HepG2 (cell line): ENCODE measurements around the gene SERPINB1.

ENCODE experiments used
- EHMT2 ChIP-seq: fragments of 200-600 bp; sonication (generic); IDR thresholded peaks from 2 replicates; pipeline ENCODE4 v1.7.0; 2017; ENCODE audit warnings: antibody characterized with exemption, low read depth, low read length, borderline replicate concordance
- ELF1 ChIP-seq: sonication (generic); formaldehyde crosslinking; IDR thresholded peaks from 2 replicates; pipeline ENCODE4 v1.4.0; 2020; ENCODE audit warnings: missing genetic modification reagents
- NBN ChIP-seq: fragments of 450-650 bp; conservative IDR thresholded peaks from 2 replicates; pipeline ENCODE4 v1.6.1; 2017
- ZNF263 ChIP-seq: sonication (generic); formaldehyde crosslinking; IDR thresholded peaks from 2 replicates; pipeline ENCODE4 v1.4.0; 2020; ENCODE audit warnings: missing genetic modification reagents
- TF ChIP-seq, protein P1 (sequence below), 2 experiments: sonication (generic) in 1 of 2; formaldehyde crosslinking in 1 of 2; IDR thresholded peaks; 2 replicates each; pipeline versions ENCODE4 v1.5.1 to v1.6.1; 2011 to 2020; ENCODE audit warnings: borderline replicate concordance in 1 of 2, low read depth in 1 of 2, low read length in 1 of 2, mild to moderate bottlenecking in 1 of 2, missing genetic modification reagents in 1 of 2, moderate library complexity in 1 of 2
- TF ChIP-seq, protein P2 (sequence below): sonication (generic); formaldehyde crosslinking; IDR thresholded peaks from 2 replicates; pipeline ENCODE4 v1.8.1; 2023; ENCODE audit warnings: missing genetic modification reagents, inconsistent platforms, borderline replicate concordance
- TF ChIP-seq, protein P3 (sequence below): sonication (generic); formaldehyde crosslinking; IDR thresholded peaks from 2 replicates; pipeline ENCODE4 v1.5.0; 2020; ENCODE audit warnings: mild to moderate bottlenecking, missing genetic modification reagents, moderate library complexity

DNA sequence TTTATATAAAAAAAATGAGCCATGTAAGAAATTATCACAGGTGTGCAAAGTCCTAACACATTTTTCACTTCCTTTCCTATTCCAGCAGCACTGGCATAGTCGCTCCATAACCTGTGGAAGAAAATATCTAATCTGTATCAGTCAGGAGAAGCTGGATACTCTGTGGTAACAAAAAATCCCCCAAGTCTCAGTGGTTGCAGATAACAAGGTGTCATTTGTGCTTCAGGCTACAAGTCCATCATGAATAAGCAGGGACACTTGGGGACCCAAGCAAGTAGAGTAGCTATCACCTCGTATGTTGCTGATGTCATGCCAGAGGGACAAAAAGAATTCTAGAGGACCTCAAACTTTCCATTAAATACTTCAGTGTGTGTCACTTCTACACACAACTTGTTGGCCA, 30.3 kb upstream of the SERPINB1 start:
- TF ChIP-seq NBN (no peak), ELF1 (CRISPR knock-in tag) (no peak), ZNF263 (no peak), EHMT2 (no peak)
- TF ChIP-seq, protein P1, sequence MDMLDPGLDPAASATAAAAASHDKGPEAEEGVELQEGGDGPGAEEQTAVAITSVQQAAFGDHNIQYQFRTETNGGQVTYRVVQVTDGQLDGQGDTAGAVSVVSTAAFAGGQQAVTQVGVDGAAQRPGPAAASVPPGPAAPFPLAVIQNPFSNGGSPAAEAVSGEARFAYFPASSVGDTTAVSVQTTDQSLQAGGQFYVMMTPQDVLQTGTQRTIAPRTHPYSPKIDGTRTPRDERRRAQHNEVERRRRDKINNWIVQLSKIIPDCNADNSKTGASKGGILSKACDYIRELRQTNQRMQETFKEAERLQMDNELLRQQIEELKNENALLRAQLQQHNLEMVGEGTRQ (IDR thresholded peaks at IDR 0.05; ENCODE audit: low read depth, low read length), result no peak
- TF ChIP-seq, protein P1 (CRISPR knock-in tag; IDR thresholded peaks at IDR 0.05; ENCODE audit: borderline replicate concordance), result no peak
- TF ChIP-seq, protein P2, sequence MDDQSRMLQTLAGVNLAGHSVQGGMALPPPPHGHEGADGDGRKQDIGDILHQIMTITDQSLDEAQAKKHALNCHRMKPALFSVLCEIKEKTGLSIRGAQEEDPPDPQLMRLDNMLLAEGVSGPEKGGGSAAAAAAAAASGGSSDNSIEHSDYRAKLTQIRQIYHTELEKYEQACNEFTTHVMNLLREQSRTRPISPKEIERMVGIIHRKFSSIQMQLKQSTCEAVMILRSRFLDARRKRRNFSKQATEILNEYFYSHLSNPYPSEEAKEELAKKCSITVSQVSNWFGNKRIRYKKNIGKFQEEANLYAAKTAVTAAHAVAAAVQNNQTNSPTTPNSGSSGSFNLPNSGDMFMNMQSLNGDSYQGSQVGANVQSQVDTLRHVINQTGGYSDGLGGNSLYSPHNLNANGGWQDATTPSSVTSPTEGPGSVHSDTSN, result no peak
- TF ChIP-seq, protein P3, sequence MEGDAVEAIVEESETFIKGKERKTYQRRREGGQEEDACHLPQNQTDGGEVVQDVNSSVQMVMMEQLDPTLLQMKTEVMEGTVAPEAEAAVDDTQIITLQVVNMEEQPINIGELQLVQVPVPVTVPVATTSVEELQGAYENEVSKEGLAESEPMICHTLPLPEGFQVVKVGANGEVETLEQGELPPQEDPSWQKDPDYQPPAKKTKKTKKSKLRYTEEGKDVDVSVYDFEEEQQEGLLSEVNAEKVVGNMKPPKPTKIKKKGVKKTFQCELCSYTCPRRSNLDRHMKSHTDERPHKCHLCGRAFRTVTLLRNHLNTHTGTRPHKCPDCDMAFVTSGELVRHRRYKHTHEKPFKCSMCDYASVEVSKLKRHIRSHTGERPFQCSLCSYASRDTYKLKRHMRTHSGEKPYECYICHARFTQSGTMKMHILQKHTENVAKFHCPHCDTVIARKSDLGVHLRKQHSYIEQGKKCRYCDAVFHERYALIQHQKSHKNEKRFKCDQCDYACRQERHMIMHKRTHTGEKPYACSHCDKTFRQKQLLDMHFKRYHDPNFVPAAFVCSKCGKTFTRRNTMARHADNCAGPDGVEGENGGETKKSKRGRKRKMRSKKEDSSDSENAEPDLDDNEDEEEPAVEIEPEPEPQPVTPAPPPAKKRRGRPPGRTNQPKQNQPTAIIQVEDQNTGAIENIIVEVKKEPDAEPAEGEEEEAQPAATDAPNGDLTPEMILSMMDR, result no peak
